ENCODE results near the gene GTF2H4. TPM values are rescaled to one million over a fixed set of nuclear protein-coding genes. Genes with fewer than 3 reads are reported as not detected.

GTF2H4 gene
- total and polyA plus RNA-seq, 2 experiments from 2014 or later = 13.6 to 15.2 TPM

DNA sequence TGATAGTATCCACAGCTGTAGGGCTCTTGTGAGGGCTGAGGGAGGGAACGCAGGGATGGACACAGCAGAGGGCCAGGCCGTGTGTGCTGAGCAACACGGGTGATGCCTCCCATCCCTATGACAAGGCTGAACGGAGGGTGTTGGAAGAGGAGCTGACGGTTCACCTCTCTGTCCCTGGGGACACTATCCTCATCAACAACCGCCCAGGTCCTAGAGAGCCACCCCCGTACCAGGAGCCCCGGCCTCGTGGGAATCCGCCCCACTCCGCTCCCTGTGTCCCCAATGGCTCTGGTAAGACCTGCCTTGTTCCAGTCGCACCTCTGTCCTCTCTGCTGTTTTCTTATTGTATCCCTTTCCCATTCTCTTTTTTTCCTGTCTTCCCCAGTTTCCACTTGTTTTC, 13.6 kb upstream of the GTF2H4 start:
- WGBS (ENCODE audit: low lambda C conversion rate, missing lambda C conversion rate) = 94% methylated on average over 12 of the region's 12 CpGs
- no peaks in the 10 kb centered on the region for H3K36me3 ChIP-seq (replicated peaks; ENCODE audit: insufficient read depth, low read depth)
- H3K9me2 ChIP-seq (replicated peaks; ENCODE audit: insufficient read depth) = no peaks in the 10 kb centered on the region
- H3K9me3 ChIP-seq (ENCODE audit: low read depth) = no peaks in the 10 kb centered on the region
- no peak overlapping the region for H3K4me2 ChIP-seq
- TF ChIP-seq EZH2 (IDR thresholded peaks at IDR 0.05; ENCODE audit: borderline replicate concordance) = no peak
- TF ChIP-seq, protein P1, sequence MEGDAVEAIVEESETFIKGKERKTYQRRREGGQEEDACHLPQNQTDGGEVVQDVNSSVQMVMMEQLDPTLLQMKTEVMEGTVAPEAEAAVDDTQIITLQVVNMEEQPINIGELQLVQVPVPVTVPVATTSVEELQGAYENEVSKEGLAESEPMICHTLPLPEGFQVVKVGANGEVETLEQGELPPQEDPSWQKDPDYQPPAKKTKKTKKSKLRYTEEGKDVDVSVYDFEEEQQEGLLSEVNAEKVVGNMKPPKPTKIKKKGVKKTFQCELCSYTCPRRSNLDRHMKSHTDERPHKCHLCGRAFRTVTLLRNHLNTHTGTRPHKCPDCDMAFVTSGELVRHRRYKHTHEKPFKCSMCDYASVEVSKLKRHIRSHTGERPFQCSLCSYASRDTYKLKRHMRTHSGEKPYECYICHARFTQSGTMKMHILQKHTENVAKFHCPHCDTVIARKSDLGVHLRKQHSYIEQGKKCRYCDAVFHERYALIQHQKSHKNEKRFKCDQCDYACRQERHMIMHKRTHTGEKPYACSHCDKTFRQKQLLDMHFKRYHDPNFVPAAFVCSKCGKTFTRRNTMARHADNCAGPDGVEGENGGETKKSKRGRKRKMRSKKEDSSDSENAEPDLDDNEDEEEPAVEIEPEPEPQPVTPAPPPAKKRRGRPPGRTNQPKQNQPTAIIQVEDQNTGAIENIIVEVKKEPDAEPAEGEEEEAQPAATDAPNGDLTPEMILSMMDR (IDR thresholded peaks at IDR 0.05; ENCODE audit: poor library complexity) = no peak
- no peak for TF ChIP-seq EZH2phosphoT487 (IDR thresholded peaks at IDR 0.05; ENCODE audit: low read depth, severe bottlenecking, unreplicated experiment)
- H3K4me1 ChIP-seq (ENCODE audit: insufficient read depth) = no peaks in the 10 kb centered on the region
- peaks cover 12% of the 10 kb centered on the region for H4K20me1 ChIP-seq (ENCODE audit: insufficient read depth, poor library complexity, severe bottlenecking)
- no peak overlapping the region for H3K27ac ChIP-seq
- H3K4me3 ChIP-seq = no peak overlapping the region
- no peaks in the 10 kb centered on the region for H3K27me3 ChIP-seq
- no peak overlapping the region for H2AFZ ChIP-seq
- peaks cover 22% of the 10 kb centered on the region for H3K79me2 ChIP-seq
- no peak for DNase-seq (ENCODE audit: low spot score)

DNA sequence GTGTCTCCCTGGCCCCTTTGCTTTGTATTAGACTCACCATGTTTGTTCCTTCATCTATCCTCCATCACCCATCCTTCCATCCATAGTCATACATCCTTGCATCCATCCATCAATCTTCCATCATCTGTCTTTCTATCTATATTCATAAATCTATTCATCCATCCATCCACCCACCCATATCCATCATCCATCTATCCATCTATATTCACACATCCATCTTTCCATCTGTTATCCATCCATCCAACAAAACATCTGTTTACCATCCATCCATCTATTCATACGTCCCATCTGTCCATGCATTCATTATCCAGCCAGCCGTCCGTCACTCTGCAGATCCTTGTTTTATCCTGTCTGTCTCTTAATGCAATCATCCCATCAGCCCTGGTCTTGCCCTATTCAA, 13.1 kb upstream of the GTF2H4 start:
- Histone ChIP-seq H3K4me3 (no peak overlapping the region), H3K36me3 (replicated peaks; ENCODE audit: insufficient read depth, low read depth) (no peaks in the 10 kb centered on the region), H3K9me3 (ENCODE audit: low read depth) (no peaks in the 10 kb centered on the region), H3K4me1 (ENCODE audit: insufficient read depth) (no peaks in the 10 kb centered on the region), H2AFZ (no peak overlapping the region), H3K27me3 (no peaks in the 10 kb centered on the region), H3K9me2 (replicated peaks; ENCODE audit: insufficient read depth) (no peaks in the 10 kb centered on the region), H4K20me1 (ENCODE audit: insufficient read depth, poor library complexity, severe bottlenecking) (peaks cover 7% of the 10 kb centered on the region), H3K4me2 (no peak overlapping the region), H3K27ac (no peak overlapping the region), H3K79me2 (peaks cover 16% of the 10 kb centered on the region)
- no peak for TF ChIP-seq EZH2 (IDR thresholded peaks at IDR 0.05; ENCODE audit: borderline replicate concordance)
- TF ChIP-seq, protein P1 (IDR thresholded peaks at IDR 0.05; ENCODE audit: poor library complexity) = no peak
- TF ChIP-seq EZH2phosphoT487 (IDR thresholded peaks at IDR 0.05; ENCODE audit: low read depth, severe bottlenecking, unreplicated experiment) = no peak
- DNase-seq (ENCODE audit: low spot score) = no peak
- 98% methylated on average over 3 of the region's 3 CpGs for WGBS (ENCODE audit: low lambda C conversion rate, missing lambda C conversion rate)

DNA sequence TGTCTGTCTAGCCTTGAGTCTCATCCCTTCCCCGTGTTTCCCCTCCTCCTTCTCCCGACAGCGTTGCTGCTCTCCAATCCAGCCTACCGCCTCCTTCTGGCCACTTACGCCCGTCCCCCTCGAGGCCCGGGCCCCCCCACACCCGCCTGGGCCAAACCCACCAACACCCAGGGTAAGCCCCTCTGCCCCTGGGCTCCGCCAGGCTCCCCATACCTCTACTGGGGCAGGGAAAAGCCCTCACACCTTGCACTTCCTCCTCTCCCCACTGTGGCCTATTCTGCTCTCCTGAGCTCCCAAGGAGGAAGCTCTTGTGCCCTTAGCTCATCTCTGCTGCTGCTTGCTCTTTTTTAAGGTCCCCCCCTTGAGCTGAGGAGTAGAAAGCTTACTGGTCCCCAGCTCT, 12.7 kb upstream of the GTF2H4 start:
- H3K4me3 ChIP-seq = no peak overlapping the region
- 95% methylated on average over 9 of the region's 10 CpGs for WGBS (ENCODE audit: low lambda C conversion rate, missing lambda C conversion rate)
- no peak for DNase-seq (ENCODE audit: low spot score)
- H3K4me2 ChIP-seq = no peak overlapping the region
- H3K27me3 ChIP-seq = no peaks in the 10 kb centered on the region
- H4K20me1 ChIP-seq (ENCODE audit: insufficient read depth, poor library complexity, severe bottlenecking) = peaks cover 3% of the 10 kb centered on the region
- no peaks in the 10 kb centered on the region for H3K9me2 ChIP-seq (replicated peaks; ENCODE audit: insufficient read depth)
- no peaks in the 10 kb centered on the region for H3K4me1 ChIP-seq (ENCODE audit: insufficient read depth)
- H3K9me3 ChIP-seq (ENCODE audit: low read depth) = no peaks in the 10 kb centered on the region
- H2AFZ ChIP-seq = no peak overlapping the region
- H3K79me2 ChIP-seq = peaks cover 12% of the 10 kb centered on the region
- H3K27ac ChIP-seq = no peak overlapping the region
- TF ChIP-seq EZH2 (IDR thresholded peaks at IDR 0.05; ENCODE audit: borderline replicate concordance) = no peak
- TF ChIP-seq, protein P1 (IDR thresholded peaks at IDR 0.05; ENCODE audit: poor library complexity) = no peak
- TF ChIP-seq EZH2phosphoT487 (IDR thresholded peaks at IDR 0.05; ENCODE audit: low read depth, severe bottlenecking, unreplicated experiment) = no peak
- H3K36me3 ChIP-seq (replicated peaks; ENCODE audit: insufficient read depth, low read depth) = no peaks in the 10 kb centered on the region

DNA sequence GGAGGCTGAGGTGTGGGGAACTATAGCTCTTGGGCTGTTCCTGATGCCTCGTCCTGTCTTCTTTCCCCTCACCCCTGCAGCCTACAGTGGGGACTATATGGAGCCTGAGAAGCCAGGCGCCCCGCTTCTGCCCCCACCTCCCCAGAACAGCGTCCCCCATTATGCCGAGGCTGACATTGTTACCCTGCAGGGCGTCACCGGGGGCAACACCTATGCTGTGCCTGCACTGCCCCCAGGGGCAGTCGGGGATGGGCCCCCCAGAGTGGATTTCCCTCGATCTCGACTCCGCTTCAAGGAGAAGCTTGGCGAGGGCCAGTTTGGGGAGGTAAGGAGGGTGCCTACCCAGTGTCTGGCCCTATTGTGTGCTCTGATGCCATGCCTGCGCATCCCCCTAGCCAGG, 11.5 kb upstream of the GTF2H4 start:
- Histone ChIP-seq H4K20me1 (ENCODE audit: insufficient read depth, poor library complexity, severe bottlenecking) (no peaks in the 10 kb centered on the region), H3K79me2 (peaks cover 5% of the 10 kb centered on the region), H3K27me3 (no peaks in the 10 kb centered on the region), H3K9me2 (replicated peaks; ENCODE audit: insufficient read depth) (no peaks in the 10 kb centered on the region), H3K36me3 (replicated peaks; ENCODE audit: insufficient read depth, low read depth) (no peaks in the 10 kb centered on the region), H3K4me3 (no peak overlapping the region), H2AFZ (no peak overlapping the region), H3K27ac (no peak overlapping the region), H3K9me3 (ENCODE audit: low read depth) (no peaks in the 10 kb centered on the region), H3K4me1 (ENCODE audit: insufficient read depth) (no peaks in the 10 kb centered on the region), H3K4me2 (no peak overlapping the region)
- TF ChIP-seq EZH2 (IDR thresholded peaks at IDR 0.05; ENCODE audit: borderline replicate concordance) (no peak), EZH2phosphoT487 (IDR thresholded peaks at IDR 0.05; ENCODE audit: low read depth, severe bottlenecking, unreplicated experiment) (no peak)
- TF ChIP-seq, protein P1 (IDR thresholded peaks at IDR 0.05; ENCODE audit: poor library complexity) = no peak
- no peak for DNase-seq (ENCODE audit: low spot score)
- WGBS (ENCODE audit: low lambda C conversion rate, missing lambda C conversion rate) = 94% methylated on average over 13 of the region's 13 CpGs

Measured in hepatocyte (in vitro differentiated cells).